Measurements from ENCODE around the gene AKAP6.

AKAP6 gene

GRCh38 chr14:32633224-32633859, 304.2 kb downstream of the AKAP6 start:
- no peak for TF ChIP-seq CTCF (IDR thresholded peaks at IDR 0.05; ENCODE audit: low read depth, low read length)
- no peak for DNase-seq (ENCODE audit: extremely low read depth, low read depth)

- DNase-seq (ENCODE audit: extremely low read depth, low read depth) = no peak
- TF ChIP-seq CTCF (IDR thresholded peaks at IDR 0.05; ENCODE audit: low read depth, low read length) = no peak
Observed at GRCh38 chr14:32633930-32634329, 304.8 kb downstream of the AKAP6 start.

GRCh38 chr14:32635061-32635719, 306.1 kb downstream of the AKAP6 start:
- TF ChIP-seq CTCF (IDR thresholded peaks at IDR 0.05; ENCODE audit: low read depth, low read length) = no peak

GRCh38 chr14:32637582-32637981, 308.5 kb downstream of the AKAP6 start:
- TF ChIP-seq CTCF (IDR thresholded peaks at IDR 0.05; ENCODE audit: low read depth, low read length) = no peak
- DNase-seq (ENCODE audit: extremely low read depth, low read depth) = no peak

More at GRCh38 chr14:32635061-32635719, 306.1 kb downstream of the AKAP6 start:
- DNase-seq (ENCODE audit: extremely low read depth, low read depth) = no peak

GRCh38 chr14:32639208-32639607, 310.1 kb downstream of the AKAP6 start:
- no peak for TF ChIP-seq CTCF (IDR thresholded peaks at IDR 0.05; ENCODE audit: low read depth, low read length)
- no peak for DNase-seq (ENCODE audit: extremely low read depth, low read depth)

- no peak for DNase-seq (ENCODE audit: extremely low read depth, low read depth)
- no peak for TF ChIP-seq CTCF (IDR thresholded peaks at IDR 0.05; ENCODE audit: low read depth, low read length)
Observed at GRCh38 chr14:32645551-32645950, 316.5 kb downstream of the AKAP6 start.

- no peak for TF ChIP-seq CTCF (IDR thresholded peaks at IDR 0.05; ENCODE audit: low read depth, low read length)
- peak; percentile 27 for DNase-seq (ENCODE audit: extremely low read depth, low read depth)
Observed at GRCh38 chr14:32648434-32648833, 319.3 kb downstream of the AKAP6 start.

All from AG09319 (cell line).